ENCODE measurements around the gene TIMM8B. TPM values are rescaled to one million over a fixed set of nuclear protein-coding genes. Genes with fewer than 3 reads are reported as not detected.

TIMM8B gene
- total and polyA plus RNA-seq, 9 of the 15 experiments (the other 6 are each of a cell fraction or from before 2014, with no cell fraction given), result 95.8 to 338 (median 145) TPM

- TF ChIP-seq RAD51 (IDR thresholded peaks at IDR 0.05; ENCODE audit: borderline replicate concordance, low read depth) (peak; percentile 54; the same call in 1 of the 2 replicates), TFAP4 (CRISPR knock-in tag; IDR thresholded peaks at IDR 0.05; ENCODE audit: borderline replicate concordance) (peak; percentile 58; the same call in 1 of the 2 replicates), ATF6 (CRISPR knock-in tag; IDR thresholded peaks at IDR 0.05) (0 out of 2 replicates have a peak, but pooled peaks have one; percentile 73), MNT (conservative IDR thresholded peaks at IDR 0.05) (peak; percentile 97), ARID3B (CRISPR knock-in tag; IDR thresholded peaks at IDR 0.05; ENCODE audit: borderline replicate concordance) (no peak), CREM (IDR thresholded peaks at IDR 0.05; ENCODE audit: low read depth) (peak; percentile 61), CHAMP1 (IDR thresholded peaks at IDR 0.05) (peak; percentile 93), ARID4B (CRISPR knock-in tag; IDR thresholded peaks at IDR 0.05) (peak; percentile 44; the same call in 1 of the 2 replicates), EHMT2 (IDR thresholded peaks at IDR 0.05) (0 out of 2 replicates have a peak, but pooled peaks have one; percentile 51), FUS (optimal IDR thresholded peaks at IDR 0.05; ENCODE audit: low read depth, low read length) (no peak), POLR2H (tag; IDR thresholded peaks at IDR 0.05; ENCODE audit: low read depth) (no peak)
Measured at GRCh38 chr11:112073941-112074811, 12.4 kb downstream of the TIMM8B start, which contains the start of the genes NKAPD1 and PIH1D2 (continued).
